ENCODE data around the gene MUS81.

GRCh38 chr11:65880027-65880426 is 19.8 kb downstream of the MUS81 start:
- no peak for TF ChIP-seq SMC3 (IDR thresholded peaks at IDR 0.05; ENCODE audit: low read depth, low read length)
- no peak for TF ChIP-seq CTCF (conservative IDR thresholded peaks at IDR 0.05; ENCODE audit: low read depth, low read length)
- no peak for TF ChIP-seq BHLHE40 (IDR thresholded peaks at IDR 0.05; ENCODE audit: low read depth, low read length)
- TF ChIP-seq MAFK (IDR thresholded peaks at IDR 0.05; ENCODE audit: low read depth, low read length): no peak
- no peak for TF ChIP-seq POLR2A (IDR thresholded peaks at IDR 0.05; ENCODE audit: low read depth, low read length)

Measured in IMR-90 (cell line).